Heart left ventricle (tissue), 13 donors: ENCODE results near the gene LUC7L3.

Experiments
- POLR2A ChIP-seq, 2 donors: fragments of 450-650 bp; IDR thresholded peaks; one replicate each; pipeline ENCODE4 v1.6.1; 2017; ENCODE audit warnings: antibody characterized with exemption in 2 of 2, mild to moderate bottlenecking in 2 of 2, moderate library complexity in 2 of 2
- TF ChIP-seq, protein P1 (sequence below), 12 donors: fragments of 200-600 bp; sonication (generic) in 4 of 12; IDR thresholded peaks; one replicate each; pipeline versions ENCODE4 v1.5.0 to v1.8.0; 2018 to 2022; ENCODE audit warnings: antibody characterized with exemption in 12 of 12, mild to moderate bottlenecking in 5 of 12
- donor health status: ischemic (EF 13 %, LVEDD 7.1; RV severe dilation, severe dysfunction).
- donor health status: DM: no; HTN: yes; CAD: no.
- donor health status: DM: no; HTN: no; CAD: no.
- donor health status: ischemic (EF 25% LVEDD 6.9; RV normal size, moderate dysfunction).
- donor health status: ischemic (EF 25% LVEDD 5.7; RV mildly dilated, moderate dysfunction).
- donor health status: ischemic (EF 35%, LVEDD 5.7; RV mildly dilated, moderate dysfunction).
- donor health status: nonischemic (EF 11% LVEDD 7.7; RV severe dilation, severe dysfunction).
- donor health status: DM: yes; HTN: yes; CAD: no.
- donor health status: PGD.
- donor health status: ischemic (EF 29% LVEDD 5.4; RV normal size, mild dysfunction).
- donor health status: nonischemic (EF 23%, LVEDD 6.1; RV moderate dilation, normal function).

DNA sequence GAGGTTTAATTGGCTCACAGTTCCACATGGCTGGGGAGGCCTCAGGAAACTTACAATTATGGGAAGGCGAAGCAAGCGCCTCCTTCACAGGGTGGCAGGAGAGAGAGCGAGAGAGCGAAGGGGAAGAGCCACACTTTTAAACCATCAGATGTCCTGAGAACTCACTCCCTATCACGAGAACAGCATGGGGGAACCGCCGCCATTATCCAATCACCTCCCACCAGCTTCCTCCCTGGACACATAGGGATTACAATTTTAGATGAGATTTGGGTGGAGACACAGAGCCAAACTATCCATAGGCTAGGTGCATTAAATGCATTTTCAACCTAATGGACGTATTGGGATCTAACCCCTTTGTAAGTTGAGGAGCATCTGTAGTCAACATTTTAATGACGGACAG, 6.8 kb upstream of the LUC7L3 start:
- no peak for TF ChIP-seq POLR2A (IDR thresholded peaks at IDR 0.05)
- TF ChIP-seq, protein P1, sequence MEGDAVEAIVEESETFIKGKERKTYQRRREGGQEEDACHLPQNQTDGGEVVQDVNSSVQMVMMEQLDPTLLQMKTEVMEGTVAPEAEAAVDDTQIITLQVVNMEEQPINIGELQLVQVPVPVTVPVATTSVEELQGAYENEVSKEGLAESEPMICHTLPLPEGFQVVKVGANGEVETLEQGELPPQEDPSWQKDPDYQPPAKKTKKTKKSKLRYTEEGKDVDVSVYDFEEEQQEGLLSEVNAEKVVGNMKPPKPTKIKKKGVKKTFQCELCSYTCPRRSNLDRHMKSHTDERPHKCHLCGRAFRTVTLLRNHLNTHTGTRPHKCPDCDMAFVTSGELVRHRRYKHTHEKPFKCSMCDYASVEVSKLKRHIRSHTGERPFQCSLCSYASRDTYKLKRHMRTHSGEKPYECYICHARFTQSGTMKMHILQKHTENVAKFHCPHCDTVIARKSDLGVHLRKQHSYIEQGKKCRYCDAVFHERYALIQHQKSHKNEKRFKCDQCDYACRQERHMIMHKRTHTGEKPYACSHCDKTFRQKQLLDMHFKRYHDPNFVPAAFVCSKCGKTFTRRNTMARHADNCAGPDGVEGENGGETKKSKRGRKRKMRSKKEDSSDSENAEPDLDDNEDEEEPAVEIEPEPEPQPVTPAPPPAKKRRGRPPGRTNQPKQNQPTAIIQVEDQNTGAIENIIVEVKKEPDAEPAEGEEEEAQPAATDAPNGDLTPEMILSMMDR (IDR thresholded peaks at IDR 0.05), result no peak
